K562 (cell line): ENCODE results near the gene SPI1. TPM values are rescaled to one million over a fixed set of nuclear protein-coding genes. Genes with fewer than 3 reads are reported as not detected.

Experiments used
- ATAC-seq: fragments of 200-7000 bp; cut with Tn5 transposase; 3 replicates; pipeline ENCODE4 v1.9.1; 2020; ENCODE audit warnings: moderate library complexity
- BruUV-seq: library from RNA; stranded (reverse); fragments of 400-500 nt; replicated peaks from 2 replicates; lab custom pipeline; 2021; lab: Mats Ljungman, UMichigan
- CTCF ChIA-PET: fragments of 300-600 bp; formaldehyde crosslinking; extraction: SDS; loops from one replicate; lab custom pipeline; 2021; ENCODE audit warnings: low intra/inter-chr PET ratio; lab: Yijun Ruan, JAX
- POLR2A ChIA-PET: fragments of 300-600, 350-650 bp; sonication (Branson Sonifier 250); formaldehyde crosslinking; extraction: SDS; loops from one replicate; lab custom pipeline; 2021; ENCODE audit warnings: antibody characterized with exemption, inconsistent platforms; lab: Yijun Ruan, JAX
- DNase-seq, 4 experiments: peaks; one replicate each; pipeline versions ENCODE4 v3.0.0 to v3.0.0-alpha.2; 2011 to 2018; ENCODE audit warnings: low spot score in 3 of 4, mixed read lengths in 3 of 4; ENCODE audit errors: extremely low read depth in 1 of 4
- FAIRE-seq: peaks from 2 replicates; lab custom pipeline; 2011; peaks lifted over from hg19 to GRCh38; lab: Jason Lieb, UNC
- H2AFZ ChIP-seq: 2 replicates; pipeline ENCODE4 v1.6.0; 2011; ENCODE audit warnings: low read depth, low read length, control low read depth, inconsistent platforms
- H3K27ac ChIP-seq: fragments of 200-600 bp; 3 replicates; pipeline ENCODE4 v1.8.0; 2011; ENCODE audit warnings: low read depth, mild to moderate bottlenecking, control low read depth, inconsistent platforms, low read length, moderate library complexity, mixed read lengths; ENCODE audit errors: extremely low read depth
- H3K27me3 ChIP-seq, 2 experiments: fragments of 300-600 bp in 1 of 2; 2 replicates in 1 of 2; 3 replicates in 1 of 2; pipeline versions ENCODE4 v1.6.0 to v1.8.0; 2011; ENCODE audit warnings: inconsistent platforms in 2 of 2, low read length in 2 of 2, mild to moderate bottlenecking in 1 of 2, mixed read lengths in 1 of 2, moderate library complexity in 1 of 2; ENCODE audit not compliant: control insufficient read depth in 2 of 2, insufficient read depth in 2 of 2
- H3K36me3 ChIP-seq: fragments of 300-600 bp; 3 replicates; pipeline ENCODE4 v1.8.0; 2011; ENCODE audit warnings: mild to moderate bottlenecking, low read length, inconsistent platforms; ENCODE audit not compliant: control insufficient read depth, insufficient read depth
- H3K4me1 ChIP-seq, 2 experiments: fragments of 200-600 bp in 1 of 2; replicated peaks in 1 of 2; 2 replicates in 1 of 2; 3 replicates in 1 of 2; pipeline versions ENCODE4 v1.5.1 to v1.8.0; 2011; ENCODE audit warnings: inconsistent platforms in 2 of 2, low read length in 2 of 2, mild to moderate bottlenecking in 1 of 2, mixed read lengths in 1 of 2, moderate library complexity in 1 of 2; ENCODE audit not compliant: control insufficient read depth in 2 of 2, insufficient read depth in 2 of 2
- H3K4me2 ChIP-seq: 2 replicates; pipeline ENCODE4 v1.6.1; 2011; ENCODE audit warnings: low read length, control low read depth, inconsistent platforms, mixed read lengths; ENCODE audit not compliant: insufficient read depth
- H3K4me3 ChIP-seq: fragments of 200-600 bp; sonication (generic), shearing (Covaris generic); 2 replicates; pipeline ENCODE4 v1.5.1; 2016; ENCODE audit warnings: control low read depth, inconsistent platforms
- H3K79me2 ChIP-seq: fragments of 200-600 bp; 3 replicates; pipeline ENCODE4 v1.8.0; 2011; ENCODE audit warnings: low read length, inconsistent platforms; ENCODE audit not compliant: control insufficient read depth, insufficient read depth
- H3K9ac ChIP-seq, 2 experiments: 2 replicates each; pipeline versions ENCODE4 v1.6.0 to v1.6.1; 2011; ENCODE audit warnings: low read depth in 2 of 2, low read length in 2 of 2, control low read depth in 1 of 2, inconsistent platforms in 1 of 2, mild to moderate bottlenecking in 1 of 2, mixed read lengths in 1 of 2; ENCODE audit not compliant: insufficient read depth in 1 of 2
- H3K9me1 ChIP-seq: one replicate; pipeline ENCODE4 v1.6.0; 2011; ENCODE audit warnings: inconsistent platforms, mild to moderate bottlenecking, low read length, moderate library complexity; ENCODE audit not compliant: control insufficient read depth, insufficient read depth
- H3K9me3 ChIP-seq: replicated peaks from 2 replicates; pipeline ENCODE4 v1.5.1; 2011; ENCODE audit warnings: low read depth, low read length, inconsistent platforms; ENCODE audit not compliant: control insufficient read depth, insufficient read depth
- H4K20me1 ChIP-seq: replicated peaks from 2 replicates; pipeline ENCODE4 v1.6.1; 2011; ENCODE audit warnings: low read length, inconsistent platforms, mixed read lengths; ENCODE audit not compliant: control insufficient read depth, insufficient read depth
- BCOR ChIP-seq: fragments of 450-650 bp; IDR thresholded peaks from 2 replicates; pipeline ENCODE4 v1.6.1; 2016
- MAX ChIP-seq: sonication (generic); formaldehyde crosslinking; IDR thresholded peaks from 2 replicates; pipeline ENCODE4 v1.9.0; 2022; ENCODE audit warnings: mild to moderate bottlenecking, missing genetic modification reagents
- OTX1 ChIP-seq: fragments of 450-650 bp; formaldehyde crosslinking; IDR thresholded peaks from 2 replicates; pipeline ENCODE4 v1.4.0; 2022; ENCODE audit warnings: mild to moderate bottlenecking
- POLR2H ChIP-seq: IDR thresholded peaks from 2 replicates; pipeline ENCODE4 v1.6.1; 2016; ENCODE audit warnings: missing genetic modification characterization, low read depth, mild to moderate bottlenecking, control low read depth, missing compliant biosample characterization, moderate library complexity
- PRMT5 ChIP-seq: sonication (generic); formaldehyde crosslinking; IDR thresholded peaks from 2 replicates; pipeline ENCODE4 v1.5.0; 2020; ENCODE audit warnings: missing genetic modification reagents
- RAD21 ChIP-seq, 2 experiments: fragments of 250-450 bp in 1 of 2; fragments of 450-650 bp in 1 of 2; sonication (Bioruptor Pico) in 1 of 2; formaldehyde crosslinking in 1 of 2; IDR thresholded peaks in 1 of 2; conservative IDR thresholded peaks in 1 of 2; 2 replicates each; pipeline versions ENCODE4 v1.4.0 to v1.8.0; 2020 to 2022; ENCODE audit warnings: mild to moderate bottlenecking in 2 of 2, moderate library complexity in 1 of 2
- SMAD1 ChIP-seq: fragments of 150-350 bp; IDR thresholded peaks from 2 replicates; pipeline ENCODE4 v1.6.1; 2014; ENCODE audit warnings: low read length, low read depth; ENCODE audit not compliant: partially characterized antibody
- THRAP3 ChIP-seq: fragments of 450-650 bp; IDR thresholded peaks from 2 replicates; pipeline ENCODE4 v1.6.1; 2016; ENCODE audit warnings: mild to moderate bottlenecking, inconsistent platforms, borderline replicate concordance
- UBTF ChIP-seq, 2 experiments: IDR thresholded peaks; 2 replicates each; pipeline ENCODE4 v1.6.1; 2012; ENCODE audit warnings: improper control_type of control experiment in 2 of 2, low read depth in 2 of 2, low read length in 2 of 2, borderline replicate concordance in 1 of 2
- ZBTB12 ChIP-seq: fragments of 250-450 bp; sonication (Bioruptor Pico); IDR thresholded peaks from 2 replicates; pipeline ENCODE4 v1.4.0; 2020
- ZNF395 ChIP-seq: fragments of 200-800 bp; sonication (Bioruptor generic); IDR thresholded peaks from 2 replicates; pipeline ENCODE4 v1.6.1; 2017; ENCODE audit warnings: missing genetic modification characterization, missing compliant biosample characterization
- ZNF436 ChIP-seq: fragments of 250-450, 450-650 bp; sonication (Bioruptor Pico); formaldehyde crosslinking; IDR thresholded peaks from 2 replicates; pipeline ENCODE4 v1.7.0; 2020; ENCODE audit warnings: mild to moderate bottlenecking
- WGBS: fragments of 100-300 bp; shearing (Covaris generic); methylation state at CpG from one replicate; pipeline ENCODE4 v1.1.6; 2016; ENCODE audit warnings: low coverage, mixed read lengths; ENCODE audit not compliant: insufficient coverage; ENCODE audit errors: missing lambda C conversion rate; 5-methylcytosine and 5-hydroxymethylcytosine counted together
- in situ Hi-C: fragments of 300-500 bp; cut with MboI; formaldehyde crosslinking; loops from 4 replicates; pipeline ENCODE4 v1.15.0; 2018; ENCODE audit warnings: inconsistent platforms, mixed read lengths
- intact Hi-C: fragments of 100-400 bp; cut with micrococcal nuclease; formaldehyde crosslinking; loops from 2 replicates; pipeline ENCODE4 v1.14.2; 2022
- polyA plus RNA-seq, 8 experiments: library from polyadenylated mRNA; depleted of rRNA in 4 of 8; stranded (reverse) in 5 of 8; unstranded in 3 of 8; fragments of >200 nt; fragmentation: Nextera tagmentation in 2 of 8; fragmentation: Illumina TruSeq in 1 of 8; extraction: Ambion mirVana in 2 of 8; extraction: Trizol in 1 of 8; gene quantifications; 2 replicates each; pipeline versions ENCODE4 v1.2.1 to v1.2.3, GENCODE V29; 2011 to 2014; ENCODE audit warnings: inconsistent platforms in 1 of 8, missing spikeins in 1 of 8
- total RNA-seq, 7 experiments: library from RNA; depleted of rRNA in 6 of 7; stranded (reverse); fragments of >200 nt in 6 of 7; fragmentation: Illumina TruSeq in 2 of 7; extraction: Trizol in 2 of 7; gene quantifications; 2 replicates each; pipeline versions ENCODE4 v1.2.1 to v1.2.3, GENCODE V29; 2011 to 2021; ENCODE audit warnings: low replicate concordance in 1 of 7

SPI1 gene
- total and polyA plus RNA-seq, 9 of the 15 experiments (the other 6 are each of a cell fraction or from before 2014, with no cell fraction given) = 0.10 to 33.7 (median 10.3) TPM

GRCh38 chr11:47376525-47377371, 1.6 kb downstream of the SPI1 start:
- no peaks in the 10 kb centered on the region for H4K20me1 ChIP-seq
- peak; percentile 65 to 82 (median 79) for DNase-seq
- peaks cover 13% of the 10 kb centered on the region; the same call in 1 of the 3 replicates for H3K36me3 ChIP-seq
- CTCF ChIA-PET = interaction anchor here (0.7 kb wide), 1 partner anchor 78 kb away, joined by 3 read pairs; no protein-coding TSS in a partner anchor
- peak overlapping the region; percentile 82 to 93 for H3K9ac ChIP-seq
- ATAC-seq = peak; percentile 51
- FAIRE-seq = peak; percentile 74
- H3K9me1 ChIP-seq = no peaks in the 10 kb centered on the region
- peak overlapping the region; percentile 86 for H3K27ac ChIP-seq
- H3K4me3 ChIP-seq = peak overlapping the region; percentile 47
- in situ Hi-C loops (no loop called here), intact Hi-C loops (loop anchor here (10.0 kb wide), 1 partner anchor 238 kb away; no protein-coding TSS in a partner anchor)
- POLR2A ChIA-PET = interaction anchor here (0.6 to 1.3 kb wide), 11 partner anchors 8 to 1446 kb away, joined by 3 read pairs; no protein-coding TSS in a partner anchor
- WGBS = 15% methylated on average over 13 of the region's 14 CpGs
- H2AFZ ChIP-seq = peak overlapping the region; percentile 68
- peak overlapping the region; percentile 76 for H3K4me2 ChIP-seq
- peaks cover 37 to 51% of the 10 kb centered on the region in 2 experiments for H3K4me1 ChIP-seq
- no peaks in the 10 kb centered on the region for H3K27me3 ChIP-seq
- no peaks in the 10 kb centered on the region for H3K9me3 ChIP-seq
- BruUV-seq = no TSS peak
- H3K79me2 ChIP-seq = peaks cover 26% of the 10 kb centered on the region
- TF ChIP-seq THRAP3 (0 out of 2 replicates have a peak, but pooled peaks have one; percentile 63), POLR2H (tag) (no peak), ZNF436 (CRISPR knock-in tag) (no peak), BCOR (peak; percentile 20; the same call in 1 of the 2 replicates), SMAD1 (peak; percentile 63), RAD21 (CRISPR knock-in tag; conservative IDR thresholded peaks at IDR 0.05 in 1 of 2, IDR thresholded peaks at IDR 0.05 in 1 of 2) (peak in 1 of 2 experiments; percentile 9; a peak in 1 of 4 replicates), MAX (CRISPR knock-in tag) (peak; percentile 55), UBTF (IDR thresholded peaks at IDR 0.05; ENCODE audit: borderline replicate concordance in 1 of 2, low read depth in 2 of 2, low read length in 2 of 2) (0 out of 4 replicates have a peak, but pooled peaks of 1 of the 2 experiments have one; percentile 34), OTX1 (CRISPR knock-in tag) (no peak), PRMT5 (CRISPR knock-in tag) (no peak), ZBTB12 (CRISPR knock-in tag) (no peak), ZNF395 (CRISPR knock-in tag) (peak; percentile 59; the same call in 1 of the 2 replicates)
